Spleen (tissue), 11 donors: ENCODE measurements around the gene ZNF71. TPM values are rescaled to one million over a fixed set of nuclear protein-coding genes. Genes with fewer than 3 reads are reported as not detected.

Experiments used
- DNase-seq: peaks from one replicate; pipeline ENCODE4 v3.0.0-alpha.2; 2020
- H3K27ac ChIP-seq, 8 donors: fragments of 200-600 bp; sonication (generic) in 7 of 8; 1 replicate in 4 of 8; 2 replicates in 4 of 8; pipeline versions ENCODE4 v1.5.0 to v1.8.0; 2016 to 2021; ENCODE audit warnings: inconsistent platforms in 4 of 8, mild to moderate bottlenecking in 4 of 8, moderate library complexity in 1 of 8
- H3K27me3 ChIP-seq, 7 donors: fragments of 200-600 bp; sonication (generic) in 6 of 7; replicated peaks in 1 of 7; 1 replicate in 4 of 7; 2 replicates in 3 of 7; pipeline versions ENCODE4 v1.5.0 to v1.8.0; 2016 to 2021; ENCODE audit warnings: inconsistent platforms in 3 of 7, mild to moderate bottlenecking in 1 of 7
- H3K36me3 ChIP-seq, 6 donors: fragments of 200-600 bp; sonication (generic) in 5 of 6; 1 replicate in 4 of 6; 2 replicates in 2 of 6; pipeline versions ENCODE4 v1.5.0 to v1.8.0; 2016 to 2021; ENCODE audit warnings: inconsistent platforms in 2 of 6
- H3K4me1 ChIP-seq, 6 donors: fragments of 200-600 bp; sonication (generic) in 5 of 6; 1 replicate in 3 of 6; 2 replicates in 3 of 6; pipeline versions ENCODE4 v1.5.0 to v1.8.0; 2016 to 2021; ENCODE audit warnings: inconsistent platforms in 3 of 6
- H3K4me3 ChIP-seq, 8 donors: fragments of 200-600 bp; sonication (generic) in 7 of 8; 1 replicate in 4 of 8; 2 replicates in 4 of 8; pipeline versions ENCODE4 v1.5.0 to v1.8.0; 2016 to 2021; ENCODE audit warnings: inconsistent platforms in 4 of 8, mild to moderate bottlenecking in 4 of 8, moderate library complexity in 2 of 8
- H3K9me3 ChIP-seq, 8 donors: fragments of 200-600 bp; sonication (generic) in 7 of 8; 1 replicate in 4 of 8; 2 replicates in 4 of 8; pipeline versions ENCODE4 v1.5.0 to v1.8.0; 2016 to 2021; ENCODE audit warnings: inconsistent platforms in 4 of 8
- CTCF ChIP-seq, 11 experiments: fragments of 200-600 bp in 7 of 11; fragments of 450-650 bp in 4 of 11; sonication (generic) in 4 of 11; IDR thresholded peaks in 8 of 11; conservative IDR thresholded peaks in 3 of 11; 1 replicate in 7 of 11; 2 replicates in 4 of 11; pipeline versions ENCODE4 v1.4.0 to v1.8.0; 2016 to 2021; ENCODE audit warnings: antibody characterized with exemption in 11 of 11, inconsistent platforms in 4 of 11, mild to moderate bottlenecking in 1 of 11
- POLR2A ChIP-seq, 3 donors: fragments of 450-650 bp; IDR thresholded peaks; one replicate each; pipeline ENCODE4 v1.5.1; 2017; ENCODE audit warnings: antibody characterized with exemption in 3 of 3, mild to moderate bottlenecking in 1 of 3
- POLR2AphosphoS5 ChIP-seq, 3 donors: sonication (generic); formaldehyde crosslinking; IDR thresholded peaks; one replicate each; pipeline ENCODE4 v1.5.1; 2017; ENCODE audit warnings: antibody characterized with exemption in 3 of 3
- WGBS, 5 donors: extraction: QIAGEN DNeasy Blood & Tissue Kit in 3 of 5; methylation state at CpG; one replicate each; pipeline versions ENCODE4 v1.1.5 to v1.1.7; 2013 to 2018; 5-methylcytosine and 5-hydroxymethylcytosine counted together
- intact Hi-C: fragments of 100-400 bp; cut with DNase I; formaldehyde crosslinking; loops from one replicate; pipeline ENCODE4 v1.15.0; 2023; ENCODE audit warnings: low total_unique reads
- polyA plus RNA-seq, 3 donors: library from polyadenylated mRNA; stranded (reverse); fragments of 200-250 nt; gene quantifications; one replicate each; pipeline ENCODE4 v1.2.1, GENCODE V29; 2013
- total RNA-seq, 7 donors: library from RNA; depleted of rRNA in 3 of 7; stranded (reverse); fragments of >200 nt in 3 of 7; fragmentation: NEBNext Ultra II Directional in 4 of 7; extraction: Animal tissue kit (Norgen Biotek cat#: 25700) in 4 of 7; gene quantifications; one replicate each; pipeline versions ENCODE4 v1.1.0 to v1.2.1, GENCODE V29; 2016 to 2021
- donor health status: healthy with polysubstance abuse.
- donor health status: DM: no; HTN: no; CAD: no; lungs with moderate emphysema.
- donor health status: DM: no; HTN: no; CAD: no.
- donor health status: Bipolar disorder and iron deficiency.
- donor health status: healthy.
- donor health status: DM: no; HTN: no; CAD: no.
- donor health status: DM: yes; HTN: yes; CAD: no.

The ZNF71 gene
- total and polyA plus RNA-seq, 10 donors: 2.0 to 9.8 (median 6.4) TPM

- peaks cover 7 to 23% (median 12%) of the 10 kb centered on the region in 6 donors for H3K4me1 ChIP-seq
- no peak overlapping the region for H3K27ac ChIP-seq
- 67 to 80% (median 74%) methylated on average over 4 to 6 of the region's 6 CpGs for WGBS, 5 donors
- no peak for DNase-seq
- peaks cover 0 to 33% (median 17%) of the 10 kb centered on the region in 6 donors for H3K36me3 ChIP-seq
- H3K4me3 ChIP-seq: no peak overlapping the region
- no peaks in the 10 kb centered on the region for H3K27me3 ChIP-seq
- peaks cover 0 to 83% (median 53%) of the 10 kb centered on the region in 8 donors for H3K9me3 ChIP-seq
- TF ChIP-seq POLR2A (IDR thresholded peaks at IDR 0.05) (no peak), CTCF (IDR thresholded peaks at IDR 0.05 in 8 of 11, conservative IDR thresholded peaks at IDR 0.05 in 3 of 11) (no peak), POLR2AphosphoS5 (IDR thresholded peaks at IDR 0.05) (no peak)
- intact Hi-C loops: no loop called here
Observed at GRCh38 chr19:56667311-56667870, 72.3 kb downstream of the ZNF71 start.

GRCh38 chr19:56668676-56669075 lies 73.6 kb downstream of the ZNF71 start:
- H3K9me3 ChIP-seq: peaks cover 0 to 70% (median 40%) of the 10 kb centered on the region in 8 donors
- no peak overlapping the region for H3K27ac ChIP-seq
- intact Hi-C loops: no loop called here
- WGBS, 5 donors: 79 to 92% (median 86%) methylated on average over 8 to 9 of the region's 9 CpGs
- DNase-seq: no peak
- peaks cover 0 to 21% (median 12%) of the 10 kb centered on the region in 6 donors for H3K36me3 ChIP-seq
- H3K4me1 ChIP-seq: peaks cover 7 to 23% (median 12%) of the 10 kb centered on the region in 6 donors
- H3K27me3 ChIP-seq: no peaks in the 10 kb centered on the region
- no peak for TF ChIP-seq POLR2A (IDR thresholded peaks at IDR 0.05)
- no peak for TF ChIP-seq CTCF (IDR thresholded peaks at IDR 0.05 in 8 of 11, conservative IDR thresholded peaks at IDR 0.05 in 3 of 11)
- no peak for TF ChIP-seq POLR2AphosphoS5 (IDR thresholded peaks at IDR 0.05)
- no peak overlapping the region for H3K4me3 ChIP-seq

- Histone ChIP-seq H3K4me3 (peak overlapping the region; percentile 53 to 84 (median 64)), H3K27ac (no peak overlapping the region), H3K27me3 (no peaks in the 10 kb centered on the region), H3K4me1 (peaks cover 7 to 23% (median 12%) of the 10 kb centered on the region in 6 donors), H3K9me3 (peaks cover 0 to 62% (median 23%) of the 10 kb centered on the region in 8 donors), H3K36me3 (peaks cover 0 to 5% (median 0%) of the 10 kb centered on the region in 6 donors)
- DNase-seq: no peak
- intact Hi-C loops: no loop called here
- 81 to 95% (median 85%) methylated on average over 7 to 17 of the region's 17 CpGs for WGBS, 5 donors
- TF ChIP-seq POLR2A (IDR thresholded peaks at IDR 0.05) (no peak), POLR2AphosphoS5 (IDR thresholded peaks at IDR 0.05) (no peak), CTCF (IDR thresholded peaks at IDR 0.05 in 8 of 11, conservative IDR thresholded peaks at IDR 0.05 in 3 of 11) (no peak)
Observed at GRCh38 chr19:56670401-56670960, 75.4 kb downstream of the ZNF71 start.

- no peak for TF ChIP-seq CTCF (IDR thresholded peaks at IDR 0.05 in 8 of 11, conservative IDR thresholded peaks at IDR 0.05 in 3 of 11)
- no peak for TF ChIP-seq POLR2A (IDR thresholded peaks at IDR 0.05)
- peaks cover 0 to 5% (median 0%) of the 10 kb centered on the region in 6 donors for H3K36me3 ChIP-seq
- H3K27ac ChIP-seq: peak overlapping the region in 4 of 8 donors; percentile 41 to 78 (median 52)
- H3K4me3 ChIP-seq: peak overlapping the region; percentile 53 to 84 (median 64)
- peaks cover 7 to 23% (median 12%) of the 10 kb centered on the region in 6 donors for H3K4me1 ChIP-seq
- peaks cover 0 to 59% (median 19%) of the 10 kb centered on the region in 8 donors for H3K9me3 ChIP-seq
- no peak for DNase-seq
- intact Hi-C loops: no loop called here
- H3K27me3 ChIP-seq: no peaks in the 10 kb centered on the region
- 35 to 50% (median 39%) methylated on average over 24 to 35 of the region's 35 CpGs for WGBS, 5 donors
Observed at GRCh38 chr19:56670961-56671612, 76.0 kb downstream of the ZNF71 start.
